ENCODE measurements around the gene GPS2. TPM values are rescaled to one million over a fixed set of nuclear protein-coding genes. Genes with fewer than 3 reads are reported as not detected.

The GPS2 gene
- total and polyA plus RNA-seq, 2 of the 4 experiments (the other 2 are of a cell fraction): 36.2 to 50.9 TPM

Small RNA genes within 50 kb of the gene (microRNA-seq; reads per million reads assigned to microRNA genes)
- gene AC026954.2 (ENCODE audit: insufficient read depth, insufficient read length) (not detected), gene RF00019 (ENCODE audit: insufficient read depth, insufficient read length) (not detected)

Small RNA genes within 50 kb of the gene (small RNA-seq; reads per million reads assigned to genes)
- gene AC026954.2 (0 to 0.46 (median 0) reads per million in 5 experiments), gene RF00019 (0 reads per million in 5 experiments)

Other genes starting within 250 kb of the GPS2 start
Only the 30 nearest of the 34 such genes appear.
- gene ASGR2, start 200.5 kb downstream of the GPS2 start, total RNA-seq (2012; rRNA removed): not detected in 2 replicates
- not detected in 2 replicates for gene ASGR2, start 200.5 kb downstream of the GPS2 start, polyA plus RNA-seq (2012; rRNA removed)
- 1.3 and 1.9 TPM in 2 replicates for gene ASGR1, start 136.0 kb downstream of the GPS2 start, total RNA-seq (2012; rRNA removed)
- gene ASGR1, start 136.0 kb downstream of the GPS2 start, polyA plus RNA-seq (2012; rRNA removed): 3.8 and 4.2 TPM in 2 replicates
- gene DLG4, start 95.5 kb downstream of the GPS2 start, total RNA-seq (2012; rRNA removed): 8.1 and 8.2 TPM in 2 replicates
- 28.5 and 30.5 TPM in 2 replicates for gene DLG4, start 95.5 kb downstream of the GPS2 start, polyA plus RNA-seq (2012; rRNA removed)
- 129 and 139 TPM in 2 replicates for gene ACADVL, start 95.4 kb downstream of the GPS2 start, total RNA-seq (2012; rRNA removed)
- gene ACADVL, start 95.4 kb downstream of the GPS2 start, polyA plus RNA-seq (2012; rRNA removed): 752 and 844 TPM in 2 replicates
- gene DVL2, start 80.8 kb downstream of the GPS2 start, total RNA-seq (2012; rRNA removed): 20.3 and 21.3 TPM in 2 replicates
- 10.5 and 11.8 TPM in 2 replicates for gene DVL2, start 80.8 kb downstream of the GPS2 start, polyA plus RNA-seq (2012; rRNA removed)
- 44.8 and 45.5 TPM in 2 replicates for gene PHF23, start 75.9 kb downstream of the GPS2 start, total RNA-seq (2012; rRNA removed)
- 54.4 and 58.5 TPM in 2 replicates for gene PHF23, start 75.9 kb downstream of the GPS2 start, polyA plus RNA-seq (2012; rRNA removed)
- 70.8 and 77.8 TPM in 2 replicates for gene GABARAP, start 72.9 kb downstream of the GPS2 start, total RNA-seq (2012; rRNA removed)
- 702 and 780 TPM in 2 replicates for gene GABARAP, start 72.9 kb downstream of the GPS2 start, polyA plus RNA-seq (2012; rRNA removed)
- 18.3 and 23.8 TPM in 2 replicates for gene CTDNEP1, start 63.6 kb downstream of the GPS2 start, total RNA-seq (2012; rRNA removed)
- gene CTDNEP1, start 63.6 kb downstream of the GPS2 start, polyA plus RNA-seq (2012; rRNA removed): 132 TPM in 2 replicates
- gene ELP5, start 63.1 kb downstream of the GPS2 start, total RNA-seq (2012; rRNA removed): 46.6 and 48.0 TPM in 2 replicates
- 38.6 and 39.3 TPM in 2 replicates for gene ELP5, start 63.1 kb downstream of the GPS2 start, polyA plus RNA-seq (2012; rRNA removed)
- gene CLDN7, start 52.9 kb downstream of the GPS2 start, total RNA-seq (2012; rRNA removed): 0.56 and 1.4 TPM in 2 replicates
- gene CLDN7, start 52.9 kb downstream of the GPS2 start, polyA plus RNA-seq (2012; rRNA removed): 1.4 and 2.8 TPM in 2 replicates
- under 0.01 TPM in 1 of 2 replicates, not detected in the other for gene SLC2A4, start 33.6 kb downstream of the GPS2 start, total RNA-seq (2012; rRNA removed)
- 0.07 TPM in 2 replicates for gene SLC2A4, start 33.6 kb downstream of the GPS2 start, polyA plus RNA-seq (2012; rRNA removed)
- gene YBX2, start 20.7 kb downstream of the GPS2 start, total RNA-seq (2012; rRNA removed): not detected in 2 replicates
- gene YBX2, start 20.7 kb downstream of the GPS2 start, polyA plus RNA-seq (2012; rRNA removed): 0.17 TPM in 1 of 2 replicates, not detected in the other
- 718 and 883 TPM in 2 replicates for gene EIF5A, start 7.7 kb downstream of the GPS2 start, total RNA-seq (2012; rRNA removed)
- gene EIF5A, start 7.7 kb downstream of the GPS2 start, polyA plus RNA-seq (2012; rRNA removed): 660 and 782 TPM in 2 replicates
- gene NEURL4, start 14.0 kb upstream of the GPS2 start, total RNA-seq (2012; rRNA removed): 8.4 and 9.2 TPM in 2 replicates
- 23.3 and 26.3 TPM in 2 replicates for gene NEURL4, start 14.0 kb upstream of the GPS2 start, polyA plus RNA-seq (2012; rRNA removed)
- under 0.01 and 0.83 TPM in 2 replicates for gene ACAP1, start 21.2 kb upstream of the GPS2 start, total RNA-seq (2012; rRNA removed)
- 2.1 and 2.3 TPM in 2 replicates for gene ACAP1, start 21.2 kb upstream of the GPS2 start, polyA plus RNA-seq (2012; rRNA removed)
- 10.6 and 10.8 TPM in 2 replicates for gene KCTD11, start 36.8 kb upstream of the GPS2 start, total RNA-seq (2012; rRNA removed)
- gene KCTD11, start 36.8 kb upstream of the GPS2 start, polyA plus RNA-seq (2012; rRNA removed): 14.4 and 16.4 TPM in 2 replicates
- not detected in 2 replicates for gene TMEM95, start 39.8 kb upstream of the GPS2 start, total RNA-seq (2012; rRNA removed)
- gene TMEM95, start 39.8 kb upstream of the GPS2 start, polyA plus RNA-seq (2012; rRNA removed): not detected in 2 replicates
- gene TNK1, start 65.7 kb upstream of the GPS2 start, total RNA-seq (2012; rRNA removed): under 0.01 and 0.54 TPM in 2 replicates
- gene TNK1, start 65.7 kb upstream of the GPS2 start, polyA plus RNA-seq (2012; rRNA removed): 0.44 and 0.55 TPM in 2 replicates
- gene PLSCR3, start 79.2 kb upstream of the GPS2 start, total RNA-seq (2012; rRNA removed): 6.1 and 6.4 TPM in 2 replicates
- 116 and 131 TPM in 2 replicates for gene PLSCR3, start 79.2 kb upstream of the GPS2 start, polyA plus RNA-seq (2012; rRNA removed)
- 35.3 and 38.4 TPM in 2 replicates for gene TMEM256, start 88.7 kb upstream of the GPS2 start, total RNA-seq (2012; rRNA removed)
- 174 and 252 TPM in 2 replicates for gene TMEM256, start 88.7 kb upstream of the GPS2 start, polyA plus RNA-seq (2012; rRNA removed)
- gene NLGN2, start 92.5 kb upstream of the GPS2 start, total RNA-seq (2012; rRNA removed): 1.7 and 1.8 TPM in 2 replicates
- 36.7 and 38.1 TPM in 2 replicates for gene NLGN2, start 92.5 kb upstream of the GPS2 start, polyA plus RNA-seq (2012; rRNA removed)
- gene SPEM1, start 105.0 kb upstream of the GPS2 start, total RNA-seq (2012; rRNA removed): not detected in 2 replicates
- gene SPEM1, start 105.0 kb upstream of the GPS2 start, polyA plus RNA-seq (2012; rRNA removed): not detected in 2 replicates
- gene SPEM2, start 110.3 kb upstream of the GPS2 start, total RNA-seq (2012; rRNA removed): not detected in 2 replicates
- not detected in 2 replicates for gene SPEM2, start 110.3 kb upstream of the GPS2 start, polyA plus RNA-seq (2012; rRNA removed)
- not detected in 2 replicates for gene SPEM3, start 113.5 kb upstream of the GPS2 start, total RNA-seq (2012; rRNA removed)
- not detected in 2 replicates for gene SPEM3, start 113.5 kb upstream of the GPS2 start, polyA plus RNA-seq (2012; rRNA removed)
- gene TMEM102, start 120.1 kb upstream of the GPS2 start, total RNA-seq (2012; rRNA removed): 1.1 and 1.4 TPM in 2 replicates
- 2.2 and 2.3 TPM in 2 replicates for gene TMEM102, start 120.1 kb upstream of the GPS2 start, polyA plus RNA-seq (2012; rRNA removed)
- 0.18 and 0.28 TPM in 2 replicates for gene FGF11, start 124.2 kb upstream of the GPS2 start, total RNA-seq (2012; rRNA removed)
- gene FGF11, start 124.2 kb upstream of the GPS2 start, polyA plus RNA-seq (2012; rRNA removed): 0.99 and 1.1 TPM in 2 replicates
- 4.2 and 4.3 TPM in 2 replicates for gene CHRNB1, start 129.7 kb upstream of the GPS2 start, total RNA-seq (2012; rRNA removed)
- gene CHRNB1, start 129.7 kb upstream of the GPS2 start, polyA plus RNA-seq (2012; rRNA removed): 6.0 and 6.4 TPM in 2 replicates
- gene ZBTB4, start 164.3 kb upstream of the GPS2 start, total RNA-seq (2012; rRNA removed): 6.3 and 8.3 TPM in 2 replicates
- gene ZBTB4, start 164.3 kb upstream of the GPS2 start, polyA plus RNA-seq (2012; rRNA removed): 20.1 and 20.3 TPM in 2 replicates
- not detected in 2 replicates for gene SLC35G6, start 166.1 kb upstream of the GPS2 start, total RNA-seq (2012; rRNA removed)
- not detected in 2 replicates for gene SLC35G6, start 166.1 kb upstream of the GPS2 start, polyA plus RNA-seq (2012; rRNA removed)
- 56.4 and 56.6 TPM in 2 replicates for gene POLR2A, start 169.0 kb upstream of the GPS2 start, total RNA-seq (2012; rRNA removed)
- gene POLR2A, start 169.0 kb upstream of the GPS2 start, polyA plus RNA-seq (2012; rRNA removed): 38.4 and 54.0 TPM in 2 replicates

Data from IMR-90 (cell line).